GM18519 (cell line): ENCODE results near the gene DNM1.
A peak's percentile ranks its signal among the peaks of the same experiment; 100 is the strongest.

ENCODE experiments used
- ATAC-seq: cut with Tn5 transposase; IDR thresholded peaks from one replicate; pipeline ENCODE4 v1.9.1; 2021; ENCODE audit warnings: mild to moderate bottlenecking, moderate library complexity; ENCODE audit not compliant: unreplicated experiment, low FRiP score

DNM1 gene

DNA sequence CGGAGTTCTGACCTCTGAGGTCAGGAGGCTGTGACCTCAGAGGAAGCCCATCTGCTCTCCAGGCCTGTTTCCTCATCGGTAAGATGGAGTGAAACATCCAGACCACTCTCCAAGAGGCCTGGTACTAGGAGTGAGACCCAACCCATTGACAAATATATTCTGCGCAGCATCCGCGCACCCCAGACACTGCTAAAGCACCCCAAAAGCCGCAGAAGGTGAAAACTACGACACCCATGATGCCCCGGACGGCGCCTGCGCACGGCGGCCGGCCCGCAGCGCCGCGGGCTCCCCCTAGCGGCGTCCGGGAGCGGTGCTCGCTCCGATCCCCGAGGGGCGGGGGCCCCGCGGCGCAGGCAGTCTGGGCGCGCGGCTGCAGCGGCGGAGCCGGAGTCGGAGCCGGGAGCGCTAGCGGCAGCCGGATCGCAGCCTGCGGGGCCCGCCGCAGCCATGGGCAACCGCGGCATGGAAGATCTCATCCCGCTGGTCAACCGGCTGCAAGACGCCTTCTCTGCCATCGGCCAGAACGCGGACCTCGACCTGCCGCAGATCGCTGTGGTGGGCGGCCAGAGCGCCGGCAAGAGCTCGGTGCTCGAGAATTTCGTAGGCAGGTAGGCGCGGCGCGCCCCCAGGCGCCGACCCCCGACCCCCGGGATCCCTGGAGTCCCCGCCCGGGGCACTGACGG lies at the start of gene DNM1:
Gene DNM1, plus strand, starts transcription at position 356 of the 683 bp plus-strand sequence. Its CDS starts 92 bp downstream, at position 448.
- peak; percentile 71 for ATAC-seq

DNA sequence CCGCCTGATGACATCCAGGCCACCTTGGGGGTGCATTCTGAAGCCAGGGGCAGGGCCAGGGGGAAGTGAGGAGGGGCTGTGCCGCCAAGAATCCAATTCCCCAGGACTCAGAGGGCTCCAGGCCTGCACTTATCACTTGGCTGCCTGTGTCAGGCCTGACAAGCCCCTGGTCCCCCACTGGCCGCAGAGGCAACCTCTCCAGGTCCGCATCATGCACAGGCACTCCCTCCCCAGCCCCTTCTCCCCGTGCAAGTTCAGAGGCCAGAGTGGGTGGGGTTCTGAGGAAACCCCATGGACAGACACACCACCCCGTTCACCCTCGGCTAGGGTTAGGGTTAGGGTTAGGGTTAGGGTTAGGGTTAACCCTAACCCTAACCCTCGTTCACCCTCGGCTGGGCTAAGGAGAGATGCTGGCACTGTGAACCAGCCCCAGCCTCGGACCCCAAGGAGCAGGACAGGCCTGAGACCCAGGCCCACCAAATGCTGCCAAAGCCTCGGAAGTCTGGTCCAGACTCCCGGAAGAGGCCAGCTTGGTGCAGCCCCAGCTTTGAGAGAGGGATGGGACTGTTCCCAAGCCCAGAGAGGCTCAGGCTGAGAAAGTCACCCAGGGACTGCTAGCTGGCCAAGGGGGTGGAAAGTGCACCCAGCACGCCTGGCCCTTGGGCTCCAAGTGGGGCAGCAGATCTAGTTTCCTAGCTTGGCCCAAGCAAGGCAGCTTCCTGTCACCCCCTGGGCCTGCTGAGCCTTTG lies 49.1 kb upstream of the DNM1 start:
- ATAC-seq, result no peak

DNA sequence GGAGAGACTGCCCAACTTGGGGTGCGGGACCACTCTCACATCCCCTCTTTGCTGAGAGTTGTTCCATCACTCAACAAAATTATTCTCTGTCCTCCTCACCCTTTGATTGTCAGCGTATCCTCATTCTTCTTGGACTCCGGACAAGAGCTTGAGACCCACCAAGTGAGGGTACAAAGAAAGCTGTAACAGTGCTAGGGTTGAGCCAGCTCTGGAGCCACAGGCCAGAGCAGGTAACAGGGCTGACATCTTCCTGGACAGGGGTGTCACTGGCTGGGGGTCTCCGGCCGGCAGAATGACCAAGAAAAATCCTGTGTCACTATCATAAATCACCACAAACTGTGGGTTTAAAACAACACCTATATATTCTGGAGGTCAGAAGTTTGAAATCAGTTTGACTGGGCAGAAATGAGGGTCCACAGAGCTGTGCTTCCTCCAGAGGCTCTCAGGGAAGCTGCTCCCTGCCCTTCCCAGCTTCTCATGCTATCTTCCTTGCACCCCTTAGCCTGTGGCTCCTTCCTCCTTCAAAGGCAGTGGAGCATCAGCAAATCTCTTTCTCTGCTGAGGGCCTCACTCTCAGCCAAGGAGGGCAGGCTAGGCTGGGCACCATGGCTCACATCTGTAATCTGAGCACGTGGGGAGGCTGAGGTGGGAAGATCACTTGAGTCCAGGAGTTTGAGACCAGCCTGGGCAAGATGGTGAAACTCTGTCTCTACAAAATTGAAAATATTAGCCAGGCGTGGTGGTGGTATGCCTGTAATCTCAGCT lies 47.3 kb upstream of the DNM1 start:
- no peak for ATAC-seq

- no peak for ATAC-seq
These were observed 43.7 kb upstream of the DNM1 start for GRCh38 chr9:128159522-128159783.

DNA sequence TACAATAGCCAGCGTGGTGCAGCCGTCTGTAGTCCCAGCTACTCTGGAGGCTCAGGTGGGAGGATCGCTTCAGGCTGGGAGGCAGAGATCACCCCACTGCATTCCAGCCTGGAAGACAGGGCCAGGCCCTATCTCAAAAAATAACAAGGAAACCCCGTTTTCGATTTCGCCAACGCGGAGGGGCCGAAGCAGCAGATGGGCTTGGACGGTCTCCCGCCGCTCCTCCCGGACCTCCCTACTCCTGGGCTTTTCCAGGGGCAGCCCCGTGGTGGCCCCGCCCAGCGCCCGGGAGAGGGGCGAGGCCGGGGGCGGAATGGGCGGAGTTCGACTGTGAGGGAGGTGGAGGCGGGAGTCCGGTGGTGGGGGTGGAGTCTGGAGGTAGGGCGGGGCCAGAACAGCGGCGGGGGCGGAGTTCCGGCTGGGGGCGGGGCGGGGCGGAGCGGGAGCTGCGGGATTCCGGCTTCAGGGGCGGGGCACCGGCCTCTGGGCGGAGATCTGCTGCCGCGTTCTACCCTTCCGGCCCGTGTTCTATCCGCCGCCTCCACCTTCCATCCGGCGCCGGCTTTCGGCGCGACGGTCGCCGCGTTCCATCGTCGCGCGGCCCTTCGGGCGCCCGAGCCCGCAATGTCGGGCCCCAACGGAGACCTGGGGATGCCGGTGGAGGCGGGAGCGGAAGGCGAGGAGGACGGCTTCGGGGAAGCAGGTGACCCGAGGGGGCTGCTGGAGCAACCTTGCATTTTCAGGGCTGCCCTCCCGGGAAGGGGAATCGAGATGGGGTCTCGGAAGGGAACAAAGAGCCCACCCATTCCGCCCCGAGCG lies 43.2 kb upstream of the DNM1 start, which contains the start of gene BBLN:
Gene BBLN, plus strand, starts transcription at position 482 of the 819 bp plus-strand sequence. Its CDS starts 143 bp downstream, at position 625.
- ATAC-seq, result peak; percentile 66

- ATAC-seq, result peak; percentile 4
These were observed 42.6 kb upstream of the DNM1 start for GRCh38 chr9:128160603-128160987.

- no peak for ATAC-seq
These were observed 41.8 kb upstream of the DNM1 start for GRCh38 chr9:128161215-128161902.

DNA sequence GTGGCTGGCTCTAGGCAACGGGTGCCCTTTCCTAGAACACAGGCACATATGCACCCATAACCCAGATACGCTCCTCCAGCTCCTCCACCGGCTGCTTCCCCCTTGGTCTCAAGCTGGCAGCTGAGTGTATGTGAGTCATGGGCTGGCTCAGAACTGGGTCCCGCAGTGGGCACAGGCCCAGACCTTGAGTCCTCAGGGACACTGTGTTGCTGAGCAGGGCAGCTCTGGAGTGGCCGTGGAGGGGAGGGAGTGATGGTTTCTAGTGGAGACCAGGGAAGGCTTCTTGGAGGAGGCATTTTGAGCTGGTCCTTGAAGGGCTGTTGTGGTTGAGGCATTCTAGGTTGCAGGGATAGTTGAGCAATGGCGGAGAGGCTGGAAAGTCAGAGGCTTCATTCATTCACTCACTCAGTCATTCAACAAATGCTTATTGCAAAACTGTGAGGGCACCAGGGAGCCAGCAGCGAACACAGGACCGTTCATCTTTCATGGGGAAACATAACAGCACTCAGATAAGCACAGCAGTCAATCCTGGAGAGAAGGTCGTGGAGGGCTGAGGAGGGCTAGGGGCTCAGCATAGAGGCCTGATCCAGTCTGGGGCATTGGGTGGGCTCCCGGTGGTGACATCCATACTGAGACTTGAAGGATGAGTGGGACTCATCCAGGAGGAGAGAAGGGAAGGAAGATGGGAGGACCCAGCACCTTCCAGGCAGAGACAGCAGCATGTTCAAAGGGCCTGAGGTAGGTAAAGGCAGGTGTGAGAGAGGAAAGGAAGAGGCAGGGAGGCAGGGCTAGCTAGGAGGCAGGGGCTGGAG lies 40.8 kb upstream of the DNM1 start:
- no peak for ATAC-seq

- ATAC-seq, result no peak
These were observed 40.1 kb upstream of the DNM1 start for GRCh38 chr9:128163027-128163515.

DNA sequence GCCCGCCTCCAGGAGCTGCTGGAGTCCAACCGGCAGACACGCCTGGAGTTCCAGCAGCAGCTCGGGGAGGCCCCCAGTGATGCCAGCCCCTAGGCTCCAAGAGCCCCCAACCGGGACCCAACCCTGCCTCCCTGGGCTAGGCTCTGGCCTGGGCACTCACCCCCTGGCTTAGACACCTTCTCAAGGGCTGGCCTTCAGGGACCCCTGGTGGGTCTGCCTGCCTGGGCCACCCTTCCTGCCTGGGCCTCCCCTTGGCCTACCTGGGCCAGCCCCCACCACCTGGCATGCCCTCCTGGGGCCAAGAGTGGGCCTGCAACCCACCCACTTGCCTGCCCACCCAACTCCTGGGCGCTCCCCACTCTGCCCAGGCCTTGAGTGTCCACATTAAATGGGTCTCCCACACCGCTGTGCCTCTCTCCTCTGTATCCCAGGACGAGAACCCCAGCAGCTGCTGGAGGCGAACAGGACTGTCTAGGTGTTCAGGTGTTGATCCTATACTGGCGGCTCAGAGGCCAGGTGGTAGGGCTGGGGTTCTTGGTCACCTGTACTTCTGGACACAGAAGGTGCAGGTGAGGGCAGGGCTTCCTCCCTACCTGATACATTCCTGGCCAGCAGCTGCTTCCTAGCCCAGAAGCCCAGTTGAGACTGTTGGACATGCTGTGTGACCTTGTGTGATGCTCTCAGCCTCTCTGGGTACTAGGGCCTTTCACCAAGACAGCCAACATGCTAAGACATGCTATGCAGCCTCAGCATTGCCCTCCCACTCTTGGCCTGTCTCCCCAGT lies 39.5 kb upstream of the DNM1 start:
- no peak for ATAC-seq

DNA sequence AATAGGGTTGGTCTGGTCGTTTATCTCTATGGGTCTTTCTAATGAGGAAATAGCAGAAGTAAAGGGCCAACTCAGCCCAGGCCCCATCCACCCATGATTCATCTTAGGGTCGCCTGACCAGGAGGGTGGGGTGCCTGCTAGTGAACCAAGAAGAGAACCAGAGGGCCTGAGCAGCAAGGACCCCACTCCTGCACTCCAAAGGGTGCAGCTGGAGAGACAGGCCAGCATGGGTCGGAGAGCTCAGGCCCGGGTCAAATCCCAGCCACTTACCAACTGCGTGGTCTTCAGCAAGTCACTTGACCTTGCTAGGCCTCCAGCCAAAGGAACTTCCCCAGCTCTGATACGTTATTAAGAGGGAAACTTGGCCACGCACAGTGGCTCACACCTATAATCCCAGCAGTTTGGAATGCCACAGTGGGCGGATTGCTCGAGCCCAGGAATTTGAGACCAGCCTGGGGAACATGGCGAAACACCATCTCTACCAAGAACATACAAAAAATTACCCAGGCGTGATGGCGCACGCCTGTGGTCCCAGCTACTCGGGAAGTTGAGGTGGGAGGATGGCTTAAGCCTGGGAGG lies 38.8 kb upstream of the DNM1 start:
- no peak for ATAC-seq

DNA sequence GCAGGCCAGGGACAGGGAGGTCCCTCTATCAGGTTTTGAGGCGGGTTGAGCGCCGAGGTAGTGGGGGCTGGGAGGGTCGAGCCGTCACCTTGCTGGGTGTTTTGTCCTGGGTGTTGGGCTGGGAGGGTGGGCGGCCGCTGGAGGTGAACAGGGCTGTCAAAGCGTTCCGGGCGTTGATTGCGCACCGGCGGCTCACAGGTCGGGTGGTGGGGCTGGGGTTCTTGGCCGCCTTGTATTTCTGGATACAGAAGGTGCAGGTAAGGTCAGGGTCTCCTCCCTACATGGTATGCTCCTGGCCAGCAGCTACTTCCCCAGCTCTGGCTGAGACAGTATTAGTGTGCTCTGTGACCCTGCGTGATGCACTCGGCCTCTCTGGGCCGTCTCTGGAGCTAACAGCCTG lies 37.0 kb upstream of the DNM1 start:
- no peak for ATAC-seq

GRCh38 chr9:128167209-128167608 lies 36.0 kb upstream of the DNM1 start:
- no peak for ATAC-seq

- no peak for ATAC-seq
These were observed 34.4 kb upstream of the DNM1 start for GRCh38 chr9:128168731-128169308.

GRCh38 chr9:128169492-128169891 lies 33.7 kb upstream of the DNM1 start:
- no peak for ATAC-seq

DNA sequence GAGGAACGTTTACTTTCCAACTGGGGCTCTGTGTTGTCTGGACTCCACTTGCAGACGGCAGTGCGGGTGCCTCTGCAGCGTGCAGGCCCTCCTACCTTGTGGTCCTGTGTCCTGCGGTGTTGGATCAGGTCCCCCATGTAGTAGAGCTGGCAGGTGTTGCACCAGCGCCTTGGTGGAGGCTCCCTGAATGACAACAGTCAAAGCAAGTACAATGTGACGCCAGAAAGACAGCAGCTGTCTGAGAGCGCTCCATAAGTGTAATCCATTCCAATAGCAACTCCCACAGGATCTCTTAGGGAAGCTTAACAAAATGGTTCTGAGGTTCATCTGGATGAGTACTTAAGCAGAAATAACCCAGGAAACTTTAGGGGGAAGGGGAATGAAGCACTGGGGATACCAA lies 33.3 kb upstream of the DNM1 start:
- ATAC-seq, result no peak

GRCh38 chr9:128174062-128174461 lies 29.1 kb upstream of the DNM1 start:
- ATAC-seq, result no peak
